GDM1 (cell line): ENCODE measurements around the gene FSIP1.
A peak's percentile ranks its signal among the peaks of the same experiment; 100 is the strongest.

Experiments
- DNase-seq: peaks from one replicate; lab custom pipeline; 2025; lab: John Stamatoyannopoulos, UW

Gene FSIP1

GRCh38 chr15:39582286-39582976, 200.2 kb downstream of the FSIP1 start:
- DNase-seq: no peak

GRCh38 chr15:39581793-39582285, 200.8 kb downstream of the FSIP1 start:
- DNase-seq: no peak

- DNase-seq: no peak
Measured at GRCh38 chr15:39581242-39581792, 201.3 kb downstream of the FSIP1 start.

- DNase-seq: no peak
Measured at GRCh38 chr15:39580485-39581241, 202.0 kb downstream of the FSIP1 start, which contains the start of gene THBS1. Gene THBS1 (plus strand): TSS chr15:39581079. CDS start chr15:39581858, 779 bp downstream.

- DNase-seq: peak; percentile 80
Measured at GRCh38 chr15:39580117-39580484, 202.5 kb downstream of the FSIP1 start.

- no peak for DNase-seq
Measured at GRCh38 chr15:39579487-39580116, 203.0 kb downstream of the FSIP1 start.

- DNase-seq: no peak
Measured at GRCh38 chr15:39578851-39579486, 203.7 kb downstream of the FSIP1 start.

- DNase-seq: no peak
Measured at GRCh38 chr15:39575180-39575579, 207.5 kb downstream of the FSIP1 start.

GRCh38 chr15:39574427-39574826, 208.2 kb downstream of the FSIP1 start:
- no peak for DNase-seq

- no peak for DNase-seq
Measured at GRCh38 chr15:39573844-39574243, 208.8 kb downstream of the FSIP1 start.

GRCh38 chr15:39573287-39573686, 209.4 kb downstream of the FSIP1 start:
- DNase-seq: no peak

GRCh38 chr15:39565851-39566250, 216.8 kb downstream of the FSIP1 start:
- DNase-seq: no peak

GRCh38 chr15:39564972-39565665, 217.5 kb downstream of the FSIP1 start:
- no peak for DNase-seq

GRCh38 chr15:39558421-39558820, 224.2 kb downstream of the FSIP1 start:
- DNase-seq: no peak

GRCh38 chr15:39556461-39556860, 226.2 kb downstream of the FSIP1 start:
- DNase-seq: no peak

- no peak for DNase-seq
Measured at GRCh38 chr15:39555885-39556284, 226.8 kb downstream of the FSIP1 start.

- DNase-seq: no peak
Measured at GRCh38 chr15:39554746-39555387, 227.8 kb downstream of the FSIP1 start.

- DNase-seq: no peak
Measured at GRCh38 chr15:39553947-39554693, 228.5 kb downstream of the FSIP1 start.

GRCh38 chr15:39552556-39552955, 230.1 kb downstream of the FSIP1 start:
- no peak for DNase-seq

- no peak for DNase-seq
Measured at GRCh38 chr15:39551476-39551875, 231.2 kb downstream of the FSIP1 start.
